Gastrocnemius medialis (tissue), 4 donors: ENCODE measurements around the gene C16orf46. TPM values are rescaled to one million over a fixed set of nuclear protein-coding genes. Genes with fewer than 3 reads are reported as not detected.
"Not testable (repeated sequence)": the region's sequence is repeated elsewhere in the genome, so short reads cannot be mapped to it uniquely, and the experiment has no call there.

Source experiments
- ATAC-seq, 2 donors: fragments of 150-250 bp; one replicate each; pipeline ENCODE4 v1.9.1; 2016
- DNase-seq, 2 donors: peaks; one replicate each; pipeline ENCODE4 v3.0.0-alpha.2; 2019
- H3K27ac ChIP-seq, 4 donors: fragments of 200-600 bp; sonication (generic); 1 replicate in 1 of 4; 2 replicates in 3 of 4; pipeline ENCODE4 v1.5.1; 2016 to 2018; ENCODE audit warnings: mild to moderate bottlenecking in 2 of 4, moderate library complexity in 1 of 4
- H3K27me3 ChIP-seq, 3 donors: fragments of 200-600 bp; sonication (generic) in 2 of 3; 1 replicate in 1 of 3; 2 replicates in 2 of 3; pipeline versions ENCODE4 v1.5.1 to v1.6.0; 2016 to 2019; ENCODE audit warnings: mild to moderate bottlenecking in 1 of 3, moderate library complexity in 1 of 3
- H3K36me3 ChIP-seq, 2 donors: fragments of 200-600 bp; sonication (generic) in 1 of 2; one replicate each; pipeline ENCODE4 v1.5.1; 2017 to 2018
- H3K4me1 ChIP-seq, 2 donors: fragments of 200-600 bp; sonication (generic) in 1 of 2; one replicate each; pipeline ENCODE4 v1.5.1; 2016 to 2017; ENCODE audit warnings: mild to moderate bottlenecking in 2 of 2
- H3K4me3 ChIP-seq, 4 donors: fragments of 200-600 bp; sonication (generic) in 3 of 4; 1 replicate in 1 of 4; 2 replicates in 3 of 4; pipeline ENCODE4 v1.5.1; 2016 to 2019; ENCODE audit warnings: mild to moderate bottlenecking in 2 of 4
- H3K9me3 ChIP-seq, 3 donors: fragments of 200-600 bp; sonication (generic) in 2 of 3; 1 replicate in 1 of 3; 2 replicates in 2 of 3; pipeline ENCODE4 v1.5.1; 2016 to 2019
- CTCF ChIP-seq, 5 experiments: fragments of 450-650 bp in 3 of 5; fragments of 200-600 bp in 2 of 5; sonication (generic) in 2 of 5; IDR thresholded peaks in 4 of 5; conservative IDR thresholded peaks in 1 of 5; 1 replicate in 4 of 5; 2 replicates in 1 of 5; pipeline ENCODE4 v1.5.1; 2016 to 2019; ENCODE audit warnings: antibody characterized with exemption in 5 of 5, mild to moderate bottlenecking in 3 of 5, moderate library complexity in 3 of 5
- POLR2A ChIP-seq, 2 donors: fragments of 450-650 bp; IDR thresholded peaks; one replicate each; pipeline ENCODE4 v1.6.1; 2017; ENCODE audit warnings: antibody characterized with exemption in 2 of 2, mild to moderate bottlenecking in 2 of 2, moderate library complexity in 2 of 2
- in situ Hi-C, 4 donors: fragments of 200-750 bp; cut with MboI; loops; one replicate each; pipeline versions ENCODE4 v1.15.0 to v1.8.0; 2017; ENCODE audit warnings: low sequenced_read_pairs in 4 of 4
- intact Hi-C: fragments of 100-400 bp; cut with DNase I; formaldehyde crosslinking; loops from one replicate; pipeline ENCODE4 v1.15.1; 2023; ENCODE audit warnings: low total_unique reads
- total RNA-seq, 4 donors: library from RNA; depleted of rRNA; stranded (reverse); fragments of >200 nt; gene quantifications; one replicate each; pipeline versions ENCODE4 v1.1.0 to v1.2.3, GENCODE V29; 2016

The C16orf46 gene
- total RNA-seq, 4 donors from 2014 or later: 0.88 TPM; not detected in 3

GRCh38 chr16:81116285-81116684, 39.2 kb upstream of the C16orf46 start:
- no peak overlapping the region for H3K4me3 ChIP-seq
- in situ Hi-C loops (no loop called here), intact Hi-C loops (no loop called here)
- DNase-seq: no peak
- no peak for ATAC-seq
- no peaks in the 10 kb centered on the region for H3K36me3 ChIP-seq
- no peak overlapping the region for H3K27ac ChIP-seq
- H3K27me3 ChIP-seq: no peaks in the 10 kb centered on the region
- no peak for TF ChIP-seq POLR2A (IDR thresholded peaks at IDR 0.05)
- no peak for TF ChIP-seq CTCF (IDR thresholded peaks at IDR 0.05 in 4 of 5, conservative IDR thresholded peaks at IDR 0.05 in 1 of 5)
- no peaks in the 10 kb centered on the region for H3K4me1 ChIP-seq
- H3K9me3 ChIP-seq: no peaks in the 10 kb centered on the region

- Histone ChIP-seq H3K9me3 (no peaks in the 10 kb centered on the region), H3K27ac (no peak overlapping the region), H3K4me1 (no peaks in the 10 kb centered on the region), H3K4me3 (no peak overlapping the region), H3K27me3 (no peaks in the 10 kb centered on the region), H3K36me3 (no peaks in the 10 kb centered on the region)
- no peak for ATAC-seq
- no peak for DNase-seq
- intact Hi-C loops: no loop called here
- in situ Hi-C loops: no loop called here
- no peak for TF ChIP-seq POLR2A (IDR thresholded peaks at IDR 0.05)
- TF ChIP-seq CTCF (IDR thresholded peaks at IDR 0.05 in 4 of 5, conservative IDR thresholded peaks at IDR 0.05 in 1 of 5): no peak
These were observed 35.4 kb upstream of the C16orf46 start for GRCh38 chr16:81112453-81112852.

GRCh38 chr16:81109274-81109673, 32.2 kb upstream of the C16orf46 start:
- in situ Hi-C loops, H3K4me1 ChIP-seq, intact Hi-C loops, H3K27ac ChIP-seq, DNase-seq, H3K36me3 ChIP-seq, ATAC-seq, H3K9me3 ChIP-seq, H3K27me3 ChIP-seq, H3K4me3 ChIP-seq: not testable (repeated sequence)

- ATAC-seq (no peak), DNase-seq (no peak)
- in situ Hi-C loops (no loop called here), intact Hi-C loops (no loop called here)
- Histone ChIP-seq H3K4me3 (no peak overlapping the region), H3K27me3 (no peaks in the 10 kb centered on the region), H3K27ac (no peak overlapping the region), H3K36me3 (no peaks in the 10 kb centered on the region), H3K4me1 (no peaks in the 10 kb centered on the region), H3K9me3 (no peaks in the 10 kb centered on the region)
- TF ChIP-seq CTCF (IDR thresholded peaks at IDR 0.05 in 4 of 5, conservative IDR thresholded peaks at IDR 0.05 in 1 of 5) (no peak), POLR2A (IDR thresholded peaks at IDR 0.05) (no peak)
These were observed 30.5 kb upstream of the C16orf46 start for GRCh38 chr16:81107511-81107910.

- intact Hi-C loops: no loop called here
- H3K9me3 ChIP-seq: no peaks in the 10 kb centered on the region
- ATAC-seq (no peak), DNase-seq (no peak)
- in situ Hi-C loops: no loop called here
- H3K27me3 ChIP-seq: no peaks in the 10 kb centered on the region
- H3K27ac ChIP-seq: no peak overlapping the region
- no peaks in the 10 kb centered on the region for H3K36me3 ChIP-seq
- H3K4me3 ChIP-seq: no peak overlapping the region
- TF ChIP-seq POLR2A (IDR thresholded peaks at IDR 0.05): no peak
- TF ChIP-seq CTCF (IDR thresholded peaks at IDR 0.05 in 4 of 5, conservative IDR thresholded peaks at IDR 0.05 in 1 of 5): no peak
- H3K4me1 ChIP-seq: no peaks in the 10 kb centered on the region
These were observed 29.9 kb upstream of the C16orf46 start for GRCh38 chr16:81106826-81107503.
